ENCODE data around the gene PLCB4.
A peak's percentile ranks its signal among the peaks of the same experiment; 100 is the strongest.

Gene PLCB4

GRCh38 chr20:9103955-9104354, 35.1 kb downstream of the PLCB4 start:
- DNase-seq: peak; percentile 46

DNA sequence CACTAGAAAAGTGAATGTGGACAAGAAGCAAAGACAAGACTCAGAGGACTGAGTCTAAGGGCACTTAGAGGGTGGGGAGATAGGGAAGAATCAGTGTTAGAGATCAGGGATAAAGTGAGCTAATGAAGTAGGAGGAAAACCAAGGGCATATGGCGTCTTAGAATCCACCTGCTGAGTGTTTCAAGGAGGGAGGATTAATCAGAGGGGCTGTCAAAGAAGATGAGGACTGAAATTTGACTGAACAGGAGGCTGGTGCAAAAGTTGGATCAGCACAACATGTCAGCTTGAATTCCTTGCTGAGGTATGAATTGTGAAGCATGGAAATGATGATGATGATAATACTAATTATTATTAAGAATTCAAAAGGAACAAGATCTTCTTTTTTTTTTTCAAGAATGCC, 39.4 kb downstream of the PLCB4 start:
- DNase-seq: no peak

DNA sequence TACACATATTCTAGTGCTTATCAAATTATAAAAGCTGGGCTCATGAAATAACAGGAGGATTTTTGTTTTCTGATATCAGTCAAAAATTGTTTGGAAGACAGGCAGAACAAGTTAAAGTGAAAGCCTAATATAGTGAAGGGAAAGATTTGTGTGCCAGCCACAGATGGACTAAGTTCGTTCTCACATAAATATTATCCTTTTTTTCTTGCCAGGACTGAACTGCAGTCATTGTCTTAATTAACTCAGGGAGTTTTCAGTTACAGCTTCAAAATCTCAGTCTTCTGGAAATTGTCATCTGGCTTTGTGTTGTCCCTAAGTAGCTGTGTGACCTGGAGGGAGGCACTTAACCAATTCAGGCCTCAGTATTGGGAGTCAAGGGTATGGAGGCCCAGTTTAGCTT, 40.7 kb downstream of the PLCB4 start:
- no peak for DNase-seq

- DNase-seq: no peak
Measured at GRCh38 chr20:9110365-9110764, 41.5 kb downstream of the PLCB4 start.

DNA sequence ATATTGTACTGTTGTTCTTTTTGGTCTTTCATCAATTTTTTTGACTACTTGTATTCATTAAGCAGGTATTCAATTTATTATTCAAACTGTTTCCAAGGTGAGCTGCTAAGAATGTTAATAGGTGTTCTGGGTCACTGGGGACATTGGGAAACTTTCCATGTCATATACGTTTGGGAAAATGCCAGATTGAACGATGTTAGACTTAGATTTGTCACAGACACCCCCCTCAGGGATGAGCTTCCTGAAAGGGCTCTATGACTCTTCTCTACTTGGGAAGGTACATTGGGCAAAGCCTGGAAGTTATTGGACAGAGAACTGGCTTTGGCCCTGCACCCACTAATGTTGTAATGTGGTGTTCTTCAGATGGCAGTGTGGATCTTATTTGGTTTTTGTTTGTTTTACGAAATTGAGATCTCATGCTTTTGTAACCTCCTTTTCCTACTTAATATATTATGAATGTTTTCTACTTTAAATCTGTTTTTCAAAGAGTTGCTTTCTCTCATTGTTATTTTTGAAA, 42.1 kb downstream of the PLCB4 start:
- no peak for DNase-seq

DNA sequence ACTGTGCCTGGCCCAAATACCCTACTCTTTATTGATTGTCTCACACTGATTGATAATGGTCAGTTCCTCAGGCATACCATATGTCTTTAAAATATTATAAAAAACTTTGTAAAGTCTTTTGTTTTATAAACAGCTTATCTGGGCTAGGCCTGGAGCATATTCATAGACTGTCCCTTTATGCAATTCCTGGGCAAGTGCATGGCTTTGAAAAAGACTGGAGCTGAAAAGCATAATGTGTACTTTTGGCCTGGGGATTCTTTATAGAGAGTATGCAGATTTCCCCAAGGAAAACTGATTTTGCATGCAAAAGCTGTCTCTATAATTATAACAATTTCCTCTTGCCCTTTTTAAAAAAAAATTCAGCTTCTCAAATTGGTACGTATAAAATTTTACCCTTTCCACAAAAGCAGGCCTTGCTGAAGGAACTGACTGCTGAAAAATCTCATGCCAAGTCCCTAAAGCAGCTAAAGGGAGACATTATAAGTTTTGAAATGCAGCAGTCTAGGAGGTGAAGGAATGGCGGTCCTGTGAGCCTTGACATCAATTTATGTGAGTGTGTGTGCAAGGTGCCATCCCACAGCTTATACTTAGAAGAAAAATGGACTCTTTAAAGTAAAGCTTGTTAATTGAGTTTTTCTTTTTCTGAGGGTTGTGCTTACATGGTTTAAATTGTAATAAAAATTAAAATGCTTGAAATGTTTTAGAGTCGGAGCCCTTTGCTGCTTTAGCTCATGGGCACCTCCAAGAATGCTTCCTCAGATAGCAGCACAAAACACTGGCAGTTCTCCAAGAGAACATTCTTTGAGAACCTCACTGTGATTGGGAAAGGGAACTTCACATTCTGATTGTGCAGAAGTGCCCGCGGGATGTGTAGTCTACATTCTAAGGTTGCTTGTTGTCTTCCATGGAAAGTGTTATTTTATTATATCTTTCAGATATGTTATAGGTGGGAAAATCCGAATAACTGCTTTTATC, 43.9 kb downstream of the PLCB4 start:
- peak; percentile 85 for DNase-seq

GRCh38 chr20:9114709-9115108, 45.8 kb downstream of the PLCB4 start:
- no peak for DNase-seq

DNA sequence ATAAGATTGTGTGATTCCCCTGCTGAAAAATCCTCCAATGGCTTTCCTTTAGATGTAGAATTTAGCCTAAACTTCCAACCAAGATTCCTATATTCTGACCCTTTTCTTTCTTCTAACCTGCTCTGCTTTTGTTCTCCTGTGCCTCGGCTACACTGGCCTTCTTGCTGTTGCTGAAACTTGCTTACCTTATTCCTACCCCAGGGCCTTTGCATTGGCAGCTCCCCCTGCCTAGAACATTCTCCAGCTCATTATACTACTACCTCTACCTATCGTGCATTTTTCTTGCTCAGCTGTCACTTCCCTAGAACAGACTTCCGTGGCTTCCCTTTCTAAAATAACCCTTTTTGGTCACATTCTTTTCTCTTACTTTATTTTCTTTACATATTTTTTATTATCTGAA, 48.7 kb downstream of the PLCB4 start:
- no peak for DNase-seq

- peak; percentile 27 for DNase-seq
Measured at GRCh38 chr20:9119776-9120175, 50.9 kb downstream of the PLCB4 start.

DNA sequence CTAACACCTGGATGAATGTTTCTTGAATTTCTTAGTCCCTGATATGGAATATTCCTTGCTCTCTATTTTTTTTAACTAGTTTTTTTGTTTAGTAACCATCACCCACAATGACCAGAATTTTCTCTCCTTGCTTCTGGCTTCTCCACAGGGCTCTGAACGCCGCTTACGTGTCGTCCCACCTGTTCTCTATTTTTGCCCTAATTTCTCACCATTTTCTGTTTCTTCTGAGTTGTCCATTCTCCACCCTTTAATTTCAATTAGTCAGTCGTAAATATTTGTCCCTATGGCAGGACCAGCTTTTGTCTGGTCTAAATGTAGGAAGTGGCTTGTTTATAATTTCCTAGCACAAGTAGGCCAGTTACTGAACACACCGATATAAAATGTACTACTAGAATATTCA, 52.3 kb downstream of the PLCB4 start:
- no peak for DNase-seq

DNA sequence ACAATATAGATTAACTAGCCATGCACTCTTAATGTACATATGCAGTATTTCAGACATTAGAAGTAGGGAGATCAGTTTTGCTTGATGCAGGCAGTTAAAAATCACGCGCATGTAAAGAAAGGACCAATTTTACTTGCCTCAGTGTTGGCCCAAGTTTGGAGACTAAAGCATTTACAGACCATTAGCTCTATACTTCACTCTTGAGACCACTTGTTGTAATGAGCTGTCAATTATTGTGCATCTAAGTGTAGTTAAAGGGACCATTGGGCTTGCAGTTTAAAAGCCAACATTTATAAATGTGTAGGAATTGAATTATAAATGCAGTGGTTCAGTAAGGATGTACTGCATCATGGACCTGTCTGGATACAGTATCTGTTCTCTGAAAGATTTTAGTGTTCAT, 53.7 kb downstream of the PLCB4 start:
- no peak for DNase-seq

- DNase-seq: no peak
Measured at GRCh38 chr20:9126527-9126926, 57.6 kb downstream of the PLCB4 start.

GRCh38 chr20:9128568-9128967, 59.7 kb downstream of the PLCB4 start:
- no peak for DNase-seq

DNA sequence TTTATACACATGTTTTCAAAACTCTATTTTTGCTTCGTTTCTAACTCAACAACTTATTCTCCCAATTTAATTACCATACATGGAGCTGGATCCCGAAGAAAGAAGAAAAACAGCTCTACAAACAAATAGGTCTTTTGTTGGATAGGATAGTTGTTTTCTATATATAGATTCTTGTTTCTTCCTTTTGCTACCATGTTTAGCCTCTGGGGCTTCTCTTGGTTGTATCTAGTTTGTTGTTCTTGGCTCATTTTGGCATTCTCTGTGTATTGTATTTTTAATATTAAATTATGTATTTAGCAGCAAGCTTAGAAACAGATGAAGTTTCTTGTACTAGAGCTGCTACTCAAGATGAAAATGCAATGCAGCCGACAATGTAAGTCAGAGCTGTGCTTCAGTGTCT, 60.9 kb downstream of the PLCB4 start:
- DNase-seq: peak; percentile 49

- peak; percentile 5 for DNase-seq
Measured at GRCh38 chr20:9130521-9130920, 61.6 kb downstream of the PLCB4 start.

GRCh38 chr20:9131841-9132240, 63.0 kb downstream of the PLCB4 start:
- no peak for DNase-seq

DNA sequence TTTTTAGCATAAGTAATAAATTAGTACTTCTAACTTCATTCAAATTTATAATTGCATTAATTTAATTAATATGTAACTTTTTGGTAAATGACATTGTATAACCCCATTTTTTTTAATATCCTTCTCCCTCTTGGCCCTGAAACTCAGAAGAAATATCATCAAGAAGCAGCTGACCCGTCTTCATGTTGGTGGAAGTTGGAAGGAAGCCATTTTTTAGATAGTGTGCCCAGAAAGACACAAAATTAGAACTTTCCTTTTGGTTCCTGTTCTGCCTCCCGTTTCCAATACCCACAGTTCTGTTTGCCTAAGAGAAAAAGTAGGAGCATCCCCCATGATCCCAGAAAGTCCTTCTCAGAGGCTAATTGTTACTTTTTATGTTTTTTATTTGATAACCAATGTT, 65.5 kb downstream of the PLCB4 start:
- no peak for DNase-seq

DNA sequence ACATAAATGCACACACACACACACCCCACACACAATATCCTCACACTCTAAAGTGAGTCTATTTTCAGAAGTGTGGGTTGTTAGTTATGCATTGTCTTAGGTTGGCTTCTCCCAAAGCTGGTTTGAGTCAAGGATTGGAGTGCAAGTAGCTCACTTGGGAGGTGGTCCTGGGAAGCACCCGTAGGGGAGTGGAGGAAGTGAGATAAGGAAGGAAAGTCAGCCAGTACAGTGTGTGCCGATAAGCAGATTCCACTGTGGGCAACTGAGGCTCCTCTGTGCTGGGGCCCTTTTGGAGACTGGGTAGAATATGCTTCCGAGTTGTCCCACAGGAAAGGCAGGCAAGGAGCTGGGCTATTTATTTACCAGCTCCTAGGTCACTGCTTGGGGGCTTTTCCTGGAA, 67.2 kb downstream of the PLCB4 start:
- no peak for DNase-seq

GRCh38 chr20:9137001-9137400, 68.1 kb downstream of the PLCB4 start:
- DNase-seq: no peak

- no peak for DNase-seq
Measured at GRCh38 chr20:9139106-9139833, 70.4 kb downstream of the PLCB4 start.

GRCh38 chr20:9140162-9140760, 71.4 kb downstream of the PLCB4 start:
- no peak for DNase-seq

GRCh38 chr20:9141070-9141469, 72.2 kb downstream of the PLCB4 start:
- no peak for DNase-seq

- DNase-seq: no peak
Measured at GRCh38 chr20:9141921-9142320, 73.0 kb downstream of the PLCB4 start.
